Activated T-cell treated with anti-CD3 and anti-CD28 coated beads, Interleukin-2, amount 50 U/mL, for 4 hours (primary cell): ENCODE measurements around the gene COL4A5. TPM values are rescaled to one million over a fixed set of nuclear protein-coding genes. Genes with fewer than 3 reads are reported as not detected.
"Not testable (repeated sequence)": the region's sequence is repeated elsewhere in the genome, so short reads cannot be mapped to it uniquely, and the experiment has no call there.

ENCODE experiments used
- ATAC-seq, 2 donors: fragments of 200-7000 bp; cut with Tn5 transposase; one replicate each; pipeline ENCODE4 v1.10.0; 2021
- DNase-seq: peaks from one replicate; pipeline ENCODE4 v3.0.0-alpha.2; 2020
- H3K27me3 Mint-ChIP-seq: one replicate; pipeline ENCODE4 v1.8.0; 2021; ENCODE audit warnings: low read depth, mixed read lengths
- H3K36me3 Mint-ChIP-seq: one replicate; pipeline ENCODE4 v1.8.0; 2022; ENCODE audit warnings: mixed read lengths; ENCODE audit not compliant: insufficient read depth
- H3K4me1 Mint-ChIP-seq: one replicate; pipeline ENCODE4 v1.8.0; 2021; ENCODE audit warnings: low read depth, mixed read lengths
- H3K4me3 Mint-ChIP-seq: one replicate; pipeline ENCODE4 v1.8.0; 2021; ENCODE audit warnings: mild to moderate bottlenecking, moderate library complexity, mixed read lengths
- H3K9me3 Mint-ChIP-seq: one replicate; pipeline ENCODE4 v1.8.0; 2021; ENCODE audit warnings: mixed read lengths
- total RNA-seq, 3 donors: library from RNA; stranded (reverse); gene quantifications; one replicate each; pipeline ENCODE4 v1.2.1, GENCODE V29; 2021

The COL4A5 gene
- total RNA-seq, 3 donors from 2014 or later: 0.08 to 0.42 (median 0.33) TPM

GRCh38 chrX:108437349-108438109 is 2.1 kb upstream of the COL4A5 start:
- no peaks in the 10 kb centered on the region for H3K9me3 Mint-ChIP-seq
- ATAC-seq: no peak

GRCh38 chrX:108438110-108438623 is 1.5 kb upstream of the COL4A5 start, which contains the start of gene COL4A6:
Gene COL4A6, minus strand, starts transcription at chrX:108438422. Its CDS starts 226 bp downstream, at chrX:108438196.
- Mint-ChIP-seq H3K36me3 (no peaks in the 10 kb centered on the region), H3K4me1 (peaks cover 13% of the 10 kb centered on the region), H3K9me3 (no peaks in the 10 kb centered on the region), H3K4me3 (no peak within 1 kb of the TSS), H3K27me3 (peaks cover 26% of the 10 kb centered on the region)
- no peak for ATAC-seq
- no peak for DNase-seq

More at GRCh38 chrX:108437349-108438109, 2.1 kb upstream of the COL4A5 start:
- H3K27me3 Mint-ChIP-seq: peaks cover 26% of the 10 kb centered on the region
- peaks cover 13% of the 10 kb centered on the region for H3K4me1 Mint-ChIP-seq
- no peak overlapping the region for H3K4me3 Mint-ChIP-seq
- no peaks in the 10 kb centered on the region for H3K36me3 Mint-ChIP-seq
- DNase-seq: no peak

DNA sequence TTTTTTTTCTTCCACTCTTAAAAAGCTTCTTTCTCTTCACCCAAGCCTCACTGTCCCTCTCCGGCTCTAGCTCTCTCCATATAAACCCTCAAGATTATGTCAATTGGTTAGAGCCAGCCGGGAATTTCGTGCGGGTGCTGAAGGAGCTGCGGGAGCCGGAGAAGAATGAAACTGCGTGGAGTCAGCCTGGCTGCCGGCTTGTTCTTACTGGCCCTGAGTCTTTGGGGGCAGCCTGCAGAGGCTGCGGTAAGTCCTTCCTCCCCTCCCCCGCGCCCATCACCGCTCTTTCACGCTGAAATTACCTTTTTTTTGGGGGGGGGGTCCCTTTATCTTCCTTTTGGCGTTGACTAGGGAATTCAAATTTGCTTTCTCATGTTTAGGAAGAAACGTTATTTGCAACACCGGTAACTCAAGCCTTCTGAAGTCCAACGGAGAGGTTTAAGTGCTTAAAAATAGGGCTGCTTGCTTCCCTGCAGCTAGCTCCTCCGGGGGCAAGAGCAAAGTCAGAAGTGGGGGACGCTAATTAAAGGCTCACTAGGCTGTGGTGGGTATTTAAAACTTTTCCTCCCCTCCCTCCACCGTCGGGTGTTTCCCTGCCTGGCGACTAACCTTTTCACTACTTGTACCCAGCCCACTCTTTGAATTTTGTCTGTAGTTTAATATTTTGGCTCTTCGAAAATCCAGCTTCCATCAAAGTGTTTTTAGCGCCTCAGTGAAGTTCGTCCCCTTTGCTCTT is 491 bp downstream of the COL4A5 start:
- peaks cover 13% of the 10 kb centered on the region for H3K4me1 Mint-ChIP-seq
- peaks cover 26% of the 10 kb centered on the region for H3K27me3 Mint-ChIP-seq
- DNase-seq: no peak
- no peaks in the 10 kb centered on the region for H3K36me3 Mint-ChIP-seq
- peak overlapping the region; percentile 49 for H3K4me3 Mint-ChIP-seq
- ATAC-seq: no peak
- H3K9me3 Mint-ChIP-seq: no peaks in the 10 kb centered on the region

- Mint-ChIP-seq H3K36me3 (no peaks in the 10 kb centered on the region), H3K4me1 (peaks cover 13% of the 10 kb centered on the region), H3K9me3 (no peaks in the 10 kb centered on the region), H3K27me3 (peaks cover 19% of the 10 kb centered on the region), H3K4me3 (no peak overlapping the region)
- DNase-seq (no peak), ATAC-seq (no peak)
These were observed 3.3 kb downstream of the COL4A5 start for GRCh38 chrX:108442901-108443464.

DNA sequence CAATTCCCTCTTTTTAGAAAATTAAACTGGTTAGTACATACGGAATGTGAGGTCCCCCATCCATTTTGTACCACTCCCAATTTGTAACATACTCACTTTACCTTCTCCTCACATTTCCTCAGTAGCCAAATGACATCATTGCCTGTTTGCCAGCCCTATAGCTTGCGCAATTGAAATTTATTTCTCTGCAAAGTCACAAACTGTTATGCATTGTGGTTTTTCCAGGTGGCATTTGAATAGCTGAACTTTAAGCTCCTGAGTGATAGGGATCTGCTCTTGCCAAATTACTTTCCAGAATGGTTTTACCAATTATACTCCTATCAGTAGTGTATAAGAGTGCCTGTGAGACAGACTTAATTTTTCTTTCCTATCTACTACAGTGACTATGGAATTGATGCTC is 7.7 kb downstream of the COL4A5 start:
- DNase-seq (no peak), ATAC-seq (no peak)
- Mint-ChIP-seq H3K4me1 (no peaks in the 10 kb centered on the region), H3K9me3 (no peaks in the 10 kb centered on the region), H3K27me3 (no peaks in the 10 kb centered on the region), H3K36me3 (no peaks in the 10 kb centered on the region), H3K4me3 (no peak overlapping the region)

GRCh38 chrX:108453841-108454240 is 14.2 kb downstream of the COL4A5 start:
- Mint-ChIP-seq H3K4me3 (no peak overlapping the region), H3K36me3 (no peaks in the 10 kb centered on the region), H3K9me3 (no peaks in the 10 kb centered on the region), H3K4me1 (no peaks in the 10 kb centered on the region), H3K27me3 (no peaks in the 10 kb centered on the region)
- DNase-seq (no peak), ATAC-seq (no peak)

GRCh38 chrX:108456971-108457477 is 17.4 kb downstream of the COL4A5 start:
- Mint-ChIP-seq H3K9me3 (no peaks in the 10 kb centered on the region), H3K4me1 (no peaks in the 10 kb centered on the region), H3K4me3 (no peak overlapping the region), H3K27me3 (no peaks in the 10 kb centered on the region), H3K36me3 (no peaks in the 10 kb centered on the region)
- ATAC-seq (no peak), DNase-seq (no peak)

DNA sequence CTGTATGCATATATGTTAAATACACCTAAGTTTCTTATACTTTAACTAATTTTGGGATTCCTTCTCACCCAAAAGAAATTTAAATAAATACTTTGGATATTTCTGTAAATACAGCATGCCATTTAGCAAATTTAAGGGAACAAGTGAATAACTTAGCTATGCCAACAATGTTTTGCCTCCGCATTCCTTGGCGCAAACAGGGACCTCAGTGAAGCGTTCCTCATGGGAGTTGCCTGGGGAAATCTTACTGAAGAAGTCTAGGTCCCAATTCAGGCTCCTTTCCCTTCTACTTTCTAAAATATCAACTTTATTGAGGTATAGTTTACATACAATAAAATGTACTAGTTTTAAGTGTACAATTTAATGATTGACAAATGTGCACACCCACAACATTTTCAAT is 25.0 kb downstream of the COL4A5 start:
- Mint-ChIP-seq H3K27me3 (no peaks in the 10 kb centered on the region), H3K9me3 (no peaks in the 10 kb centered on the region), H3K4me1 (no peaks in the 10 kb centered on the region), H3K36me3 (no peaks in the 10 kb centered on the region), H3K4me3 (no peak overlapping the region)
- no peak for ATAC-seq
- DNase-seq: no peak

DNA sequence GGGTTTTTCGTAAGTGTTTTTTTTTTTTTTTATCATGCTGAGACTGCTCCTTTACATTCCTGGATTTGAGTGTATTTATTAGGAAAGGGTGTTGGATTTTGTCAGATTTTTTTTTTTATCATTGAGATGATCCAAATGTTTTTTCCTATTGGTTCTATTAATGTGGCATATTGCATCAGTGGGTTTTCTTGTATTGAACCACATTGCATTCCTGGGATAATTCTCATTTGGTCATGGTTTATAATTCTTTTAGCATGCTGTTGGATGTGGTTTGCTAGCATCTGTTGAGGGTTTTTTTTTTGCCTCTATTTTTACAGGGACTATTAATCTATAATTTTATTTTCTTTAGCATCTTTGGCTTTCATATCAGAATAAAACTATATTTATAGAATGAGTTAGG is 28.8 kb downstream of the COL4A5 start:
- ATAC-seq: no peak
- Mint-ChIP-seq H3K9me3 (no peaks in the 10 kb centered on the region), H3K4me3 (no peak overlapping the region), H3K36me3 (no peaks in the 10 kb centered on the region), H3K4me1 (no peaks in the 10 kb centered on the region), H3K27me3 (no peaks in the 10 kb centered on the region)
- DNase-seq: no peak

- H3K4me1 Mint-ChIP-seq: no peaks in the 10 kb centered on the region
- H3K9me3 Mint-ChIP-seq: no peaks in the 10 kb centered on the region
- no peaks in the 10 kb centered on the region for H3K36me3 Mint-ChIP-seq
- no peaks in the 10 kb centered on the region for H3K27me3 Mint-ChIP-seq
- ATAC-seq (no peak), DNase-seq (no peak)
- no peak overlapping the region for H3K4me3 Mint-ChIP-seq
These were observed 34.3 kb downstream of the COL4A5 start for GRCh38 chrX:108473979-108474378.

DNA sequence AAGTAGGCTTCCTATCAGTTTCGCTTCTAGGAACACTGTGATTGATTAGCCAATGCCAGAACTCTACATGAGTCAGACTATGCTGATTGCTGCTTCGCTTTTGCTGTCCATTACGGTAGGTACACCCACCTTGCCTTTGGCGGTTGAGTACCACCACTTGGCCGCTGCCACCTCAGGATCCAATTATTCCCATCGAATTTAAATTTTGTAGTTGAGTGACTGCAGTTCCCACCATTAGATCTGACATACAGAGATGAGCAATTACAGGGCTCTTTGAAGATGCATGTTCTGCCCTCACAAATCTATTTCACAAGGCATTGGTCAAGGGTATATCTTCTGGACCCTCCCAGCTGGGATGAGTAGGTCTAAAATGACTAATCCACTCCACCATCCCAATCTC is 41.9 kb downstream of the COL4A5 start:
- not testable (repeated sequence) for H3K9me3 Mint-ChIP-seq, H3K36me3 Mint-ChIP-seq, H3K27me3 Mint-ChIP-seq, ATAC-seq, H3K4me3 Mint-ChIP-seq, H3K4me1 Mint-ChIP-seq, DNase-seq

DNA sequence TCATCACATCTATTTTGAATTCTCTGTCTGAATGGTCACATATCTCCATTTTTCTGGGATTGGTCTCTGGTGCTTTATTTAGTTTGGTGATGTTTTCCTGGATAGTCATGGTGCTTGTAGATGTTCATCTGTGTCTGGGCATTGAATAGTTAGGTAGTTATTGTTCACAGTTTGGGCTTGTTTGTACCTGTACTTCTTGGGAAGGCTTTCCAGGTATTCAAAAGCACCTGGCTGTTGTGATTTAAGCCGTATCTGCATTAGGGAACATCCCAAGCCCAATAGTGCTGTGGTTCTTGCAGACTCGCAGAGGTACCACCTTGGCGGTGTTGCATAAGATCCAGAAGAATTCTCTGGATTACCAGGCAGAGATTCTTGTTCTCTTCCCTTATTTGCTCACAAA is 44.6 kb downstream of the COL4A5 start:
- no peak overlapping the region for H3K4me3 Mint-ChIP-seq
- no peak for DNase-seq
- no peaks in the 10 kb centered on the region for H3K9me3 Mint-ChIP-seq
- H3K27me3 Mint-ChIP-seq: no peaks in the 10 kb centered on the region
- H3K4me1 Mint-ChIP-seq: no peaks in the 10 kb centered on the region
- H3K36me3 Mint-ChIP-seq: no peaks in the 10 kb centered on the region
- no peak for ATAC-seq

DNA sequence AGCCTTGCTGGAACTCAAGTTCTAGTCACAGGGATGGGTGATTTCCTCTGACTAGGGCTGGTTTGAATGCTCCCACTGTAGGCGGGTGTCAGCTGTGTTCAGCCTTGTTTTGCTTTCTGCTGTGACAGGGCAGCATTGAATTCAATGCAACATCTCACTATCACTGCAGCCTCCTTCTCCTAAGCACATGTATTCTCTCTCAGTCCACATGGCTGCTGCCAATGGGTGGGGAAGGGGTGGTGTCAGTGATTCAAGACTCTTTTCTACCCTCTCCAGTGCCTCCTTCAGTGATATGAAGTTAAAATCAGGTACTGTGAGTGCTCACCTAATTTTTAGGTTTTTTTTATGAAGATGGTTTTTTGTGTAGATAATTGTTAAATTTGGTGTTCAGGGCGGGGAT is 46.3 kb downstream of the COL4A5 start:
- ATAC-seq: no peak
- no peaks in the 10 kb centered on the region for H3K27me3 Mint-ChIP-seq
- DNase-seq: no peak
- no peaks in the 10 kb centered on the region for H3K4me1 Mint-ChIP-seq
- no peak overlapping the region for H3K4me3 Mint-ChIP-seq
- no peaks in the 10 kb centered on the region for H3K36me3 Mint-ChIP-seq
- no peaks in the 10 kb centered on the region for H3K9me3 Mint-ChIP-seq

DNA sequence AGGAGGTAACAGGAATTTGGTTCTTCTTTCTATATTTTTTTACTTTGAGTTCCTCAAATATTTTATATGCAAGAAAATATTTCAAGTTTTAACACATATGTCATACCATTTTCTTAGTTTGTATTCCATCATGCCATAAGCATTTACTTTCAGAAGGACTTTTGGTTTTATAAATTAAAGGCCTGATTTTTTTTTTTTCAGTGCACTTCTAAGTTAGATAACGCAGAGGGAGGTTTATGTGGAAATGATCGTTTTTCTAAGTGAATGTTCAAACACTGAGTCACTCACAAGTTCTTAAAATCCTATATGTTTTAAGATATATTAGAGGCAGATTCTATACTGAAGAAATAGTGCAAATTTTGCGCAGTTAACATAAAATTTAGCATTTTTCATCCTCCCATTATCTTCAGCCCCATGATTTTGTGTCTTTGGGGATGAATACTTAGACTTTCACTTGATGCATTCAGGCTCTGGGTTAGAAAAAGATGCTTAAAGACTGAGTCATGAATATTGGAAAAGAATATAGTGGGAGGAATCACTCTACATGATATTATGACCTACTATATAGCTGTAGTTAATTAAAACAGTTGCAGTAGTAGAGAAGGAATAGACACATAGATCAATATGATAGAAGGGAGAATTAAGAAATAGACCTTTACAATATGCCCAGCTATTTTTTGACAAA is 54.9 kb downstream of the COL4A5 start:
- DNase-seq (no peak), ATAC-seq (no peak)
- no peak overlapping the region for H3K4me3 Mint-ChIP-seq
- H3K36me3 Mint-ChIP-seq: no peaks in the 10 kb centered on the region
- no peaks in the 10 kb centered on the region for H3K27me3 Mint-ChIP-seq
- H3K9me3 Mint-ChIP-seq: no peaks in the 10 kb centered on the region
- H3K4me1 Mint-ChIP-seq: no peaks in the 10 kb centered on the region
